Measurements from ENCODE around the gene PDK3. TPM values are rescaled to one million over a fixed set of nuclear protein-coding genes. Genes with fewer than 3 reads are reported as not detected.

Gene PDK3
- total and polyA plus RNA-seq, 10 donors, result 4.3 to 53.0 (median 30.1) TPM

- DNase-seq, result no peak
- no peak overlapping the region for H3K27ac ChIP-seq
Observed at GRCh38 chrX:24448762-24449250, 16.3 kb upstream of the PDK3 start.

DNA sequence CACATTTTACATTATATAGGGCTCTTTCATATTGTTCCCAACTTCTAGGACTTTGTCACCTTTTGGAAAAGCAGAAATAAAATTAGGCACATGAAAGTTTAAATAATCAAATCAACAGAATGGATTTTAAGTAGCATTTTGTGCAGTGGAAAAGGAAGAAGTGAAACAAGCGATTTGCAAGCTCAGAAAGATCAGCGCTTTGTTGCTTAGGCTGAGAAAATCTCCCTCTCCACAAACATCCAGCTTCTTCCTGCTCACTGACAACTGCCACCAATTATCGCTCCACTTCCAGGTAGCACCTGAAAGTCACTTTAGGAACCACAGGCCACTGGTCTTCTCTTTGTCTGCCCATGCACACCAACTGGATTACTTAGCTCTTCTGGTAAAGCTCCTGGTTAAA, 2.0 kb upstream of the PDK3 start:
- WGBS, 5 donors, result 55 to 83% (median 72%) methylated on average over 3 of the region's 3 CpGs
- DNase-seq, result no peak
- Histone ChIP-seq H3K4me3 (no peak overlapping the region), H3K9me3 (no peaks in the 10 kb centered on the region), H3K36me3 (no peaks in the 10 kb centered on the region), H3K4me1 (peaks cover 0 to 30% (median 13%) of the 10 kb centered on the region in 6 donors), H3K27ac (peak overlapping the region in 2 of 8 donors; percentile 7 to 27), H3K27me3 (replicated peaks in 1 of 7) (no peaks in the 10 kb centered on the region)
- no peak for TF ChIP-seq POLR2A (IDR thresholded peaks at IDR 0.05)
- TF ChIP-seq CTCF (IDR thresholded peaks at IDR 0.05 in 8 of 11, conservative IDR thresholded peaks at IDR 0.05 in 3 of 11), result no peak
- no peak for TF ChIP-seq POLR2AphosphoS5 (IDR thresholded peaks at IDR 0.05)
- intact Hi-C loops (cut with DNase I; ENCODE audit: low total_unique reads), result no loop called here

More at GRCh38 chrX:24448762-24449250, 16.3 kb upstream of the PDK3 start:
- 75 to 94% (median 89%) methylated on average over 3 of the region's 3 CpGs for WGBS, 5 donors
- intact Hi-C loops (cut with DNase I; ENCODE audit: low total_unique reads), result no loop called here
- TF ChIP-seq POLR2A (IDR thresholded peaks at IDR 0.05) (no peak), POLR2AphosphoS5 (IDR thresholded peaks at IDR 0.05) (no peak), CTCF (IDR thresholded peaks at IDR 0.05 in 8 of 11, conservative IDR thresholded peaks at IDR 0.05 in 3 of 11) (no peak)
- Histone ChIP-seq H3K27me3 (replicated peaks in 1 of 7) (peaks cover 0 to 6% (median 0%) of the 10 kb centered on the region in 7 donors), H3K4me3 (no peak overlapping the region), H3K4me1 (no peaks in the 10 kb centered on the region), H3K36me3 (no peaks in the 10 kb centered on the region), H3K9me3 (peaks cover 0 to 11% (median 0%) of the 10 kb centered on the region in 8 donors)

DNA sequence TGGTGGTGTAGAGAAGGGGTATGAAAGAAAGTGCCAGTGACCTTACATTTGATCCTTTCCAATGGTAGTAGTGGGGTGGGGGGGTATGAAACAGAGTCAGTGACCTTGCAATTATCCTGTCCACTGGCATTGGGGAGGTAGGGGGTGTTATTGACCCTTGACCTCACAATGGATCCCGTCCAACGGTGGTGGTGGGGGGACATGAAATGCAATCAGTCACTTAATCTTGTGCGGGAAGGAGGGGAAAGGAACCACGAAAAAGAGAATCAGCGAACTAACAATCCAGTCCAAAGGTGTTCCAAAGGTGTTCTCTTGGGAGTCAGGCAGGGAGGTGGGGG, 619 bp upstream of the PDK3 start:
- Histone ChIP-seq H3K4me1 (peaks cover 0 to 44% (median 13%) of the 10 kb centered on the region in 6 donors), H3K27me3 (replicated peaks in 1 of 7) (no peaks in the 10 kb centered on the region), H3K36me3 (no peaks in the 10 kb centered on the region), H3K9me3 (no peaks in the 10 kb centered on the region), H3K27ac (peak overlapping the region; percentile 24 to 94 (median 92)), H3K4me3 (peak overlapping the region; percentile 30 to 79 (median 56))
- intact Hi-C loops (cut with DNase I; ENCODE audit: low total_unique reads), result no loop called here
- TF ChIP-seq POLR2A (IDR thresholded peaks at IDR 0.05), result no peak
- no peak for DNase-seq
- 4 to 22% (median 11%) methylated on average over 5 of the region's 5 CpGs for WGBS, 5 donors

DNA sequence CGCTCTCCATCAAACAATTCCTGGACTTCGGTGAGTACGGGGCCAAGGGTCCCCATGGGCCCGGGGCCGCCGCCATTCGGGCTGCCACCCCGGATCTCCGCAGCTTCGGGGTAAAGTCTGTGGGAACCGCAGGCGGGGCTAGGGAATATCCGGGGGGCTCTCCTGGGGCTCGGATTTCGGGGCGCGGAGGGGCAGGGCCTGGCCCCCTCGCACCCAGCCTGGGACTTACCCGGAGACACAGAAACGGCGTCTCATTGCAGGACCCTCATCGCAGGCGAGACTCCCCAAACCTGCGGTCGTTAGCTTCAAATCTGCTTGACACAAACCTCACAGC, 413 bp downstream of the PDK3 start:
- H3K27me3 ChIP-seq (replicated peaks in 1 of 7), result no peaks in the 10 kb centered on the region
- peak; percentile 88 for DNase-seq
- H3K4me3 ChIP-seq, result peak overlapping the region; percentile 41 to 79 (median 56)
- peaks cover 0 to 53% (median 13%) of the 10 kb centered on the region in 6 donors for H3K4me1 ChIP-seq
- TF ChIP-seq CTCF (IDR thresholded peaks at IDR 0.05 in 8 of 11, conservative IDR thresholded peaks at IDR 0.05 in 3 of 11) (no peak), POLR2AphosphoS5 (IDR thresholded peaks at IDR 0.05) (no peak), POLR2A (IDR thresholded peaks at IDR 0.05) (no peak)
- peak overlapping the region; percentile 24 to 94 (median 92) for H3K27ac ChIP-seq
- intact Hi-C loops (cut with DNase I; ENCODE audit: low total_unique reads), result no loop called here
- H3K36me3 ChIP-seq, result no peaks in the 10 kb centered on the region
- 1 to 39% (median 2%) methylated on average over 10 to 25 of the region's 25 CpGs for WGBS, 5 donors
- H3K9me3 ChIP-seq, result no peaks in the 10 kb centered on the region

GRCh38 chrX:24466025-24466424, 939 bp downstream of the PDK3 start:
- no peaks in the 10 kb centered on the region for H3K9me3 ChIP-seq
- peak overlapping the region in 7 of 8 donors; percentile 41 to 79 (median 59) for H3K4me3 ChIP-seq
- no peaks in the 10 kb centered on the region for H3K27me3 ChIP-seq (replicated peaks in 1 of 7)
- WGBS, 5 donors, result 36 to 64% (median 49%) methylated on average over 11 of the region's 11 CpGs
- DNase-seq, result no peak
- H3K36me3 ChIP-seq, result no peaks in the 10 kb centered on the region
- peak overlapping the region; percentile 24 to 94 (median 92) for H3K27ac ChIP-seq
- intact Hi-C loops (cut with DNase I; ENCODE audit: low total_unique reads), result no loop called here
- H3K4me1 ChIP-seq, result peaks cover 0 to 57% (median 13%) of the 10 kb centered on the region in 6 donors
- TF ChIP-seq POLR2A (IDR thresholded peaks at IDR 0.05) (no peak), CTCF (IDR thresholded peaks at IDR 0.05 in 8 of 11, conservative IDR thresholded peaks at IDR 0.05 in 3 of 11) (no peak), POLR2AphosphoS5 (IDR thresholded peaks at IDR 0.05) (no peak)

Measured in spleen (tissue), 11 donors.